HAP-1 (cell line): ENCODE results near the gene ICAM2.
A peak's percentile ranks its signal among the peaks of the same experiment; 100 is the strongest.
"Not testable (repeated sequence)": the region's sequence is repeated elsewhere in the genome, so short reads cannot be mapped to it uniquely, and the experiment has no call there.

Experiments
- DNase-seq, 2 experiments: peaks; one replicate each; pipeline ENCODE4 v3.0.0-alpha.2; 2016 to 2020; ENCODE audit warnings: low spot score in 2 of 2
- H3K27me3 ChIP-seq: fragments of 250-450 bp; sonication (Bioruptor Pico); 2 replicates; pipeline ENCODE4 v1.5.1; 2020; ENCODE audit warnings: low read depth, mild to moderate bottlenecking, moderate library complexity
- H3K36me3 ChIP-seq: fragments of 250-450 bp; sonication (Bioruptor Pico); replicated peaks from 2 replicates; pipeline ENCODE4 v1.5.1; 2020; ENCODE audit warnings: mild to moderate bottlenecking
- H3K4me1 ChIP-seq: fragments of 250-450 bp; sonication (Bioruptor Pico); 2 replicates; pipeline ENCODE4 v1.5.1; 2020; ENCODE audit warnings: mild to moderate bottlenecking
- H3K4me3 ChIP-seq: fragments of 250-450 bp; sonication (Bioruptor Pico); 2 replicates; pipeline ENCODE4 v1.5.1; 2020; ENCODE audit warnings: mild to moderate bottlenecking, moderate library complexity
- H3K9me3 ChIP-seq: fragments of 250-450 bp; sonication (Bioruptor Pico); 2 replicates; pipeline ENCODE4 v1.5.1; 2020; ENCODE audit warnings: mild to moderate bottlenecking, moderate library complexity
- in situ Hi-C: fragments of 300-500 bp; cut with MboI; formaldehyde crosslinking; loops from 3 replicates; pipeline ENCODE4 v1.14.3; 2020; ENCODE audit warnings: low sequenced_read_pairs, inconsistent platforms, mixed read lengths

Gene ICAM2

GRCh38 chr17:64037802-64038201 is 17.4 kb upstream of the ICAM2 start:
- no peaks in the 10 kb centered on the region for H3K9me3 ChIP-seq
- no peak for DNase-seq
- no peaks in the 10 kb centered on the region for H3K27me3 ChIP-seq
- in situ Hi-C loops = no loop called here
- H3K4me1 ChIP-seq = no peaks in the 10 kb centered on the region
- no peaks in the 10 kb centered on the region for H3K36me3 ChIP-seq
- H3K4me3 ChIP-seq = no peak overlapping the region

DNA sequence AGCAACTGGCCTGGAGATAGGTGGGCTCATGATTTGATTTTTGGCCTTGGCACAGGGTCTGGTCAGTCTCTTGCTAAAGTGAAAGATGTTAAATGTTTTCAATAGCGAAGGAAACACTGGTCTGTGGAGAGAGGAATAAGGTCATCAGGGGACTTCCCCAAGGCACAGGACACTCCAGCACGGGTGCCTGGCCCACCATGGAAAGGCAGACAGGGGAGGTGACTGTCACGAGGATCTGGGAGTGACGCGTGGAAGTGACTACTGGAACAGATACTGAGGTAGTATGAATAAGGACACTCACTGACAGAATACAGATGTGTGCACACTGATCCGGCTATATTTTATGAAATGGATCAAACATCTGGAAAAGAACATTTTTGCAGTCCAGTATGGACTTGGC is 16.7 kb upstream of the ICAM2 start:
- no peaks in the 10 kb centered on the region for H3K4me1 ChIP-seq
- H3K36me3 ChIP-seq = no peaks in the 10 kb centered on the region
- in situ Hi-C loops = no loop called here
- DNase-seq = no peak
- no peak overlapping the region for H3K4me3 ChIP-seq
- no peaks in the 10 kb centered on the region for H3K9me3 ChIP-seq
- H3K27me3 ChIP-seq = no peaks in the 10 kb centered on the region

DNA sequence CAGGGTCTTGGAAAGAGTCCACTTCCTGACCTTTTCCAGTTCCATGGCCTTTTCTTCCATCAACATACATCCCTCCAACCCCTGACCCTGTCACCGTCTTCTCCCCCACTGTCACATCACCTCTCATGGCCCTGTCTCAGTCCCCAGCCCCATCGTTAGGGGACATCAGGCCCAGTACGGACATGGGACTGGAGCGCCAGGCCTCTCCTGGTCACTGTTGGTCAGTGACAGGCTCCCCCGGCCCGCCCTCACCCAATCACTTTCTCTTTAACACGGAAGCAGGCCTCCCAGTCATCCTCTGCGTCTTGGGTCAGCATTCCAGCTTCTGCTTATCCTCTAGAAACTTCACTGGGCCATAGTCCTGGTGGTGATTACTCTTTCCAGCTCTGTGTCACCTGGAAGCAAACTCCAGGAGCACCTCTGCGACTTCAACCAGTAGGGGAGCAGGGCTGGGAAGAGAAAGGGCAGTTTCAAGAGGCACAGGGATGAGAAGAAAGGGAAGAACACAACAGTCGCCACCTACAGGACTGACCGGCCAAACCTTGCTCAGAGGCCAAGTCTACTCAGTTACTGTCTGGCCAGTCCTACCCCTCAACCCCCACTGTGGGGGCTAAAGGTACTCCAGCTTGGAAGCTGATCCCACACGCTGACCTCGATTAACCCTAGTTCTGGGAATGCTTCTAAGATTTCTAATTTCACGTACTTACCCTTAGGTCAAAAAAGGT is 15.9 kb upstream of the ICAM2 start:
- Histone ChIP-seq H3K4me1 (no peaks in the 10 kb centered on the region), H3K4me3 (no peak overlapping the region), H3K9me3 (no peaks in the 10 kb centered on the region), H3K27me3 (no peaks in the 10 kb centered on the region), H3K36me3 (no peaks in the 10 kb centered on the region)
- no peak for DNase-seq
- in situ Hi-C loops = no loop called here

DNA sequence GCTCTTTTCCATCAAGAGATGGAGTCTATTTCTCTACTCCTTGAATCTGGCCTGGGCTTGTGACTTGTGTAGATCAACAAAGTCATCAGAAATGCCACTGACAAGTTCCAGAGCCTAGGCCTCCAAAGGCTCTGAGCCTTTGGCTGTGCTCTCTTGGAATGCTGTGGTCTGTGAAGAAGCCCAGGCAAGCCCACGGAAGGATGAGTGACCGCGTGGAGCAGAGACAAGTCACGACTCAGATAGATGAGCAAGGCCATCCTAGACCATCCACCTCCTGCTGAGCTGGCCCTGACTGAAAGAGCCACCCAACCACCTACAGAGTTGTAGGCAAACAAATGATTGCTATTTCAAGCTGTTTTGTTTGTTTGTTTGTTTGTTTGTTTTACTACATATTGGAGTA is 11.6 kb upstream of the ICAM2 start:
- H3K36me3 ChIP-seq = no peaks in the 10 kb centered on the region
- H3K9me3 ChIP-seq = no peaks in the 10 kb centered on the region
- H3K27me3 ChIP-seq = no peaks in the 10 kb centered on the region
- H3K4me1 ChIP-seq = no peaks in the 10 kb centered on the region
- no peak overlapping the region for H3K4me3 ChIP-seq
- in situ Hi-C loops = no loop called here
- DNase-seq = no peak

DNA sequence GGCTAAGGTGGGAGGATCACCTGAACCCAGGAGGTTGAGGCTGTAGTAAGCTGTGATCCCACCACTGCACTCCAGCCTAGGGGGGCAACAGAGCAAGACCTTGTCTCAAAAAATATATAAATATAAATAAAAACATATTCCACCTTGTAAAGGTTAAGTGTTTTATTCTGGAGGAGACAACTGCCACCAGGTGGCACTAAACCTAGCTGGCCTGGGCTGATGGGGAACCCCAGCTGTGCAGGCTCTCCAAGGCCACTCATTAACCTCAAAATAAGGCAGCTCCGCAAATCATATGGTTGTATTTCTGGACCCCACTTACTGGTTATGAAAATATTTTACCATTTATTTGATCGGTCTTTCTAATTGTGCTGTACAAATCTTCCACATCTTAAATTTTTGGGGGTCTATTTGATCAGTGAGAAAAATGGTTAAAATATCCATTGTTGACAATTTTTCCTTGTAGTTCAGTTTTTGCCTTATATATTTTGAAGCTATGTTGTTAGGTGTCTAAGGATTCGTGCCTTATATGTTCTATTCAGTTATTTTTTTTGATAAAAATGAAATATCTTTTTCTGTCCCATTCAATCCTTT is 8.5 kb upstream of the ICAM2 start:
- H3K9me3 ChIP-seq = no peaks in the 10 kb centered on the region
- peak; percentile 34 to 78 for DNase-seq
- no peaks in the 10 kb centered on the region for H3K27me3 ChIP-seq
- in situ Hi-C loops = loop anchor here (10.0 kb wide), 1 partner anchor 106 kb away; the partner anchor contains the start of gene ERN1
- H3K36me3 ChIP-seq = no peaks in the 10 kb centered on the region
- no peak overlapping the region for H3K4me3 ChIP-seq
- 0 out of 2 replicates have a peak, but pooled peaks cover 3% of the 10 kb centered on the region for H3K4me1 ChIP-seq

- Histone ChIP-seq H3K4me3 (peak overlapping the region; percentile 5), H3K27me3 (no peaks in the 10 kb centered on the region), H3K4me1 (0 out of 2 replicates have a peak, but pooled peaks cover 3% of the 10 kb centered on the region), H3K9me3 (no peaks in the 10 kb centered on the region), H3K36me3 (no peaks in the 10 kb centered on the region)
- peak; percentile 58 to 90 for DNase-seq
- in situ Hi-C loops = loop anchor here (10.0 kb wide), 1 partner anchor 109 kb away; the partner anchor contains the start of gene ERN1
These were observed 5.4 kb upstream of the ICAM2 start for GRCh38 chr17:64025732-64026294.

- DNase-seq = no peak
- in situ Hi-C loops = loop anchor here (5.0 to 10.0 kb wide), 2 partner anchors 110 to 262 kb away; partner anchors contain the start of gene ERN1
- Histone ChIP-seq H3K4me3 (no peak overlapping the region), H3K4me1 (0 out of 2 replicates have a peak, but pooled peaks cover 3% of the 10 kb centered on the region), H3K36me3 (no peaks in the 10 kb centered on the region), H3K27me3 (no peaks in the 10 kb centered on the region), H3K9me3 (no peaks in the 10 kb centered on the region)
These were observed 4.6 kb upstream of the ICAM2 start for GRCh38 chr17:64024781-64025731.

DNA sequence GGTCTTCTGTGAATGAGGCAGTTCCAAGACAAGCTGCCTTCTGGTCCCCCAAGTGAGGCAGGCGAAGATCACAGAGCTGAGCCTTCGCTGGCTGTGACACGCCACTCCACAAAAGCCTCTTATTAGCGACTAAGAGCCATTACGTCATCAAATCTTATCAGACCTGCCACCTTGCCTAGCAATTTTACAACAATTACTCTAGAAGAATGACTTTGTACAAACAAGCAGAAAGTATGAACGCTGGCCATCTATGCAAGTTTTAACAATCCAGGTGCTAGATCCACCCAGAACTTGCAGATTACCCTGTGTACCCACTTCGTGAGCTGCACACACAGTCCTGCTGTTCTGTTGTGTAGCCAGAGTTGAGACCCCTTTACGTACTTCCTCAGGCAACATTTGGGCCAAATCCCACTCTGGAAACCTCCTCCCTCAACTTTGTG is 3.8 kb upstream of the ICAM2 start:
- DNase-seq = no peak
- Histone ChIP-seq H3K4me1 (0 out of 2 replicates have a peak, but pooled peaks cover 3% of the 10 kb centered on the region), H3K27me3 (no peaks in the 10 kb centered on the region), H3K36me3 (no peaks in the 10 kb centered on the region), H3K4me3 (no peak overlapping the region), H3K9me3 (no peaks in the 10 kb centered on the region)
- in situ Hi-C loops = loop anchor here (5.0 to 10.0 kb wide), 2 partner anchors 111 to 263 kb away; partner anchors contain the start of gene ERN1

- Histone ChIP-seq H3K27me3 (no peaks in the 10 kb centered on the region), H3K4me1 (0 out of 2 replicates have a peak, but pooled peaks cover 3% of the 10 kb centered on the region), H3K9me3 (no peaks in the 10 kb centered on the region), H3K36me3 (no peaks in the 10 kb centered on the region), H3K4me3 (no peak overlapping the region)
- in situ Hi-C loops = loop anchor here (5.0 to 10.0 kb wide), 2 partner anchors 112 to 265 kb away; partner anchors contain the start of gene ERN1
- no peak for DNase-seq
These were observed 2.2 kb upstream of the ICAM2 start for GRCh38 chr17:64022611-64023063.

DNA sequence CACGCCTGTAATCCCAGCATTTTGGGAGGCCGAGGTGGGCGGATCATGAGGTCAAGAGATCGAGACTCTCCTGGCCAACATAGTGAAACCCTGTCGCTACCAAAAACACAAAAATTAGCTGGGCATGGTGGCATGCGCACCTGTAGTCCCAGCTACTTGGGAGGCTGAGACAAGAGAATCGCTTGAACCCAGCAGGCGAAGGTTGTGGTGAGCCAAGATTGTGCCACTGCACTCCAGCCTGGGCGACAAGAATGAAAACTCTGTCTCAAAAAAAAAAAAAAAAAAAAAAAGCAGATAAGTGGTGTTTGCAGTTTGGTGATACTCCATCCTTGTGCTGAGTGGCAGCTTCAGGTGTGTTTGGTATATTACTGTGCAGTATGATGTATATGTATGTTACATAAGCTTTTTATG is 877 bp downstream of the ICAM2 start:
- in situ Hi-C loops, H3K9me3 ChIP-seq, DNase-seq, H3K4me1 ChIP-seq, H3K27me3 ChIP-seq, H3K4me3 ChIP-seq, H3K36me3 ChIP-seq: not testable (repeated sequence)

DNA sequence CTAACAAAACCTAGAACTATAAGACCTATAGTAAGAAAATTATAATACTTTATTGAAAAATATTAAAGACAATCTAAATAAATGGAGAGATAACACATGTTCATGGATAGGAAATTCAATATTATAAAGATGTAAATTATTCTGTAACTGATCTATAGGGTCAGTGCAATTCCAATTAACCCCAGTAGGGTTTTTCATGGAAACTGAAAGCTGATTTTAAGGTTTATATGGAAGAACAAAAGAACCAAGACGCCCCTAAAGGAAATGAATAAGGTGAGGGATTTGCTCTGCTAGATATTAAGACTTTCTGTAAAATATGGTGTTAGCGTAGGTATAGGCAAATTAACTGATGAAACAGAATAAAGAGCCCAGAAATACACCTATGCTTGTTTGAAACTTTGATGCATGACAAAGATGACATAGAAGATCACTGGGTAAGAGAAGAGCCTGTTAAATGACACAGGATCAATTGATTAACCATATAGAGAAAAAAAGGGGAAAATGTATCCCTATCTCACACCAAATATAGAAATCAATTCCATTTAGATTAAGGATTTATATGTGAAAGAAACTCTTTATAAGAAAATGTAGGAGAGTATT is 3.0 kb downstream of the ICAM2 start:
- no peaks in the 10 kb centered on the region for H3K36me3 ChIP-seq
- in situ Hi-C loops = no loop called here
- H3K27me3 ChIP-seq = no peaks in the 10 kb centered on the region; the same call in 1 of the 2 replicates
- H3K9me3 ChIP-seq = no peaks in the 10 kb centered on the region
- no peak for DNase-seq
- H3K4me1 ChIP-seq = no peaks in the 10 kb centered on the region
- H3K4me3 ChIP-seq = no peak overlapping the region

DNA sequence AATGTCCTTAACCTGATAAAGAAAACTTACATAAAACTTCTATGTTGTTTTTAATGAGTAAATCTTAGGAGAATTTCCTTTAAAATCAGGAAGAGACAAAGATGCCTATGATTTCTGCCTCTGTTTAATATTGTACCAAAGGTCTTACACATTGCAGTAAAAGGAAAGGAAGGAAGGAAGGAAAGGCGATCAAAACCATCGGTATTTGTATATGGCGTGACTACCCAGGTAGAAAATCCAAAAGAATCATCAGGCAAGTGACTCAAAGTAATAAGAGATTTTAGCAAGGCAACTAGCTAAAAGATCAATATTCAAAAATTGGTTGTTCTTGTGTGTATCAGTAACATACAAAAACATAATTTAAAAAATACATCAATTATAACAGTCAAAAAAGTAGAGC is 3.5 kb downstream of the ICAM2 start:
- no peaks in the 10 kb centered on the region for H3K4me1 ChIP-seq
- no peaks in the 10 kb centered on the region; the same call in 1 of the 2 replicates for H3K27me3 ChIP-seq
- in situ Hi-C loops = no loop called here
- H3K36me3 ChIP-seq = no peaks in the 10 kb centered on the region
- H3K9me3 ChIP-seq = no peaks in the 10 kb centered on the region
- DNase-seq = no peak
- no peak overlapping the region for H3K4me3 ChIP-seq
